ENCODE data around the gene EXOSC10.

DNA sequence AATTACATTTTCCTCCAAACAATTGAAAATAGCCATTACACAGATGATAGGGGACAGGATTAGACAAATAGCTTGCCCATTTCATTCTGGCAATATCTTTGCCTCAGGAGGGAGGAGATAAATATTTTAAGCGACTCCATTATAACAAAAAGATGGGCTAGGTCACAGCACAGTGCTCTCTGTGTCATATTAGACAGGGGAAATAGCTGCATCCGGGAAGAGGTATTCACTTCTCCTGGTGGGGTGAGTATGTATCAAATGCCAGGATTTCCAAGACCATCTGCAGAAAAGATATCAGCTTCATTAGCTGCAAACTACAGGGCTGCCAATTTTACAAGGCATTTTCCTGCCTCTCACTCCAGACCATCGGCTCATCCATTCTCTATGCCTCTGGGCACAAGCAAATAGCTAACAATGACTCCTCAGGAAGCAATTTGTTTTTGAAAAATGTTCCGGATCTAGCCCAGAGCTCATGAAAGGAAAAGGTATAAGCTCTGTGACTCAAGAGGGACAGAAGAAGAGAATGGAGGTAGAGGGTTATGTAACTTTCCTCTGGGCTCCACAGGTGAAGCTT lies 47.6 kb upstream of the EXOSC10 start:
- TF ChIP-seq CTCF (IDR thresholded peaks at IDR 0.05) (no peak), POLR2A (IDR thresholded peaks at IDR 0.05) (no peak)

Measured in uterus (tissue), 2 donors.